Measurements from ENCODE around the gene PPP1R16B.
"Not testable (repeated sequence)": the region's sequence is repeated elsewhere in the genome, so short reads cannot be mapped to it uniquely, and the experiment has no call there.

PPP1R16B gene

GRCh38 chr20:38935967-38936407, 130.5 kb downstream of the PPP1R16B start:
- no peak for DNase-seq (ENCODE audit: low read depth)

GRCh38 chr20:38937000-38937399, 131.5 kb downstream of the PPP1R16B start:
- DNase-seq (ENCODE audit: low read depth): no peak

DNA sequence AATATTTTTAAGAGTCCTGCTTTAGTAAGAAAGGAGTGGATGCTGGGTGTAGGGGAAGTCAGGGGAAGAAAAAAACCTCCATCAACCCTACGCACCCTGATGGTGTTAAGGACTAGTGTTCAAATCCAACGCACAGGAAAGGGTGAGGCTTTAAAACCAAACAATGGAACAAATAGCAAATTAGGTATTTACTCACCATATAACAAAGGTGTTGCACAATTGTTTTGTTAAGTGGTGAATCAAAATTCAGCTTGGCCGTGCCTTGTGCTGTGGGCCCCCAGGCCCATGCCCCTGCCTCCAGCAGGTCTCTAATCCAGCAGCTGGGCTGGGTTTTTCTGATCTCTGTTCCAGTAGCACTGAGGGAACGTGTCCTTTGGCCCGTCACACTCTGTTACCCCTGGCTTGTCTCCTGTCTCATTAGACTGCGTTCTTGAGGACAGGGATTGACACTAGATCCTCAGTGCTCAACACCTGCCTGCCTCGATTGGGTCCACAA, 132.5 kb downstream of the PPP1R16B start:
- no peak for DNase-seq (ENCODE audit: low read depth)

DNA sequence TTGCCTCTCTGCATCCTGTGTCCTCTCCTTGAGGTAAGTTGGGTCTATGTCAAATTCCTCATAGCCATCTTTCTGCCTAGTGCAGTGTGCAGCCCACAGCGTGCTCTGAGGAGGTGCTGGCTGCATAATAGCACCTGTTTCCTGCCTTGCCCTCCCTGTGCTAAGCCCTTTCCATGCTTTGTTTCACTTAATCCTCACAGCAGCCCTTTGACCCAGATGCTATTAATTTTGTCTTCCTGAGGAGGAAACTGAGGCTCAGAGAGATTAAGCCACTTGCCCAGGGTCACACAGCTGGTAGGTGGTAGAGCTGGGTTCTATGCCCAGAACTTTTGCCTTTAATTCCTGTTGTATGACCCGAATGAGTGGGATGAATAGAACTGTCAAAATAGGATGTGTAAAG, 134.2 kb downstream of the PPP1R16B start:
- no peak for DNase-seq (ENCODE audit: low read depth)

GRCh38 chr20:38940644-38941043, 135.1 kb downstream of the PPP1R16B start:
- DNase-seq (ENCODE audit: low read depth): no peak

- DNase-seq (ENCODE audit: low read depth): no peak
Observed at GRCh38 chr20:38941726-38942389, 136.4 kb downstream of the PPP1R16B start.

GRCh38 chr20:38945012-38945411, 139.5 kb downstream of the PPP1R16B start:
- DNase-seq (ENCODE audit: low read depth): no peak

- DNase-seq (ENCODE audit: low read depth): no peak
Observed at GRCh38 chr20:38946836-38947235, 141.3 kb downstream of the PPP1R16B start.

GRCh38 chr20:38947931-38948362, 142.4 kb downstream of the PPP1R16B start:
- DNase-seq (ENCODE audit: low read depth): no peak

- DNase-seq (ENCODE audit: low read depth): no peak
Observed at GRCh38 chr20:38950254-38950653, 144.8 kb downstream of the PPP1R16B start.

- DNase-seq (ENCODE audit: low read depth): no peak
Observed at GRCh38 chr20:38951611-38952010, 146.1 kb downstream of the PPP1R16B start.

- DNase-seq (ENCODE audit: low read depth): no peak
Observed at GRCh38 chr20:38952153-38952552, 146.7 kb downstream of the PPP1R16B start.

DNA sequence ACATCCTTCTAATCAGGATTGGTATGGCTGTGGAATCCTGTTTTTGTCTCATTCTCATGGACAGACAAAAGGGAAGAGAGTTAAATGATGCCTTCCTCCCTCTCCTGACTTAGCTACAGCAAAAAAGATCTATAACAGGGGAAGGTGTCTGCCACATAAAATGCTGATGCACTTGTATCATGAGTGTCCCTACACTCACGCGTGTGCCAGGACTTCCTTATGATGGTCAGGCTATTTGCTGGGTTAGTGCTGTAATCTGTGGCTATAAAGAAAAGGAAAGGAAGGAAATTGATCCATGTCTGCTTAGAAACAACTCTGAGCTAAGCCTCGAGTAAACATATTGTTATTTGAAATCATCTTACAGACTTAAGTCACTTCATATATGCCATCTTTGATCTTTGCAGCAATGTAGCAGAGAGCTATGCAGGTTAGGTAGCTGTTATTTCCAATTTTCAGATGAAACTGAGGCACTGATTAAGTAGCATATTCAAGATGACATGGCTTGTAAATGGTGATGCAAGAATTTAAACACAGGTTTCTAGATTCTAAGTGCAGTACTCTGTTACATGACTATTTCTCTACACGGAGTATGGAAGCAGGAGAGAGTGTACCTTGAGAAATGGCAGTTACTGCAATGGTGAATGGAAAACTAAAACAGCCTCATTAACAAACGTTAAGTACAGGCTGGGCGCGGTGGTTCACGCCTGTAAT, 148.3 kb downstream of the PPP1R16B start:
- no peak for DNase-seq (ENCODE audit: low read depth)

DNA sequence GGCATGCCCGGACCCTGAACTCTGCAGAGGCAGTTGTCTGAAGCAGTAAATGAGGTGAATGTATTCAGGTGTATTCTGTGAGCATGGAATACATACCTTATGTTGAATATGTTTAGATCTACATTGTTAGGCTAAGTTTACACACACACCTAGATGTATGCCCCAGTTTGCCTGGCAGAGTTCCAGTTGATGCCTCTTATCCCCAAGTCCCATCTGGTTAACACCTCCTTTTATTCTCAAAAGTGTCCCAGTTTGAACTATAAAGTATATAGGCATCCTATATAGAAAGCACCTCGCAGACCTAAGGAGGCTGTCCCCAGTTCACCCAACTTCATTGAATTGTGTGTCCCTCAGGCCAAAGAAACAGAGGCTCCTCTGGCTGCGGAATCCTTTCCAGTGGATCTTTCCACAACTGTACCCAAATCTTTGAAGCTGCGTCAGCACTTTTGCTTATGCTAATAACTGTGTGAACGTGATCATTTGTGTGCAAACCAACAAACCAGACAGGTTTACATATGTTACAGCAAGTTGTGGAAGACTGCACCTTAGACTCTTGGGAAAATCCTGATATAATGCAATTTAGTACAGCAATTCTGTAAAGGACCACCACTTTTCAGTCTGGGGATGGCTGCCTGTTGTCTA, 151.9 kb downstream of the PPP1R16B start:
- DNase-seq (ENCODE audit: low read depth): no peak

- no peak for DNase-seq (ENCODE audit: low read depth)
Observed at GRCh38 chr20:38957915-38958485, 152.5 kb downstream of the PPP1R16B start.

DNA sequence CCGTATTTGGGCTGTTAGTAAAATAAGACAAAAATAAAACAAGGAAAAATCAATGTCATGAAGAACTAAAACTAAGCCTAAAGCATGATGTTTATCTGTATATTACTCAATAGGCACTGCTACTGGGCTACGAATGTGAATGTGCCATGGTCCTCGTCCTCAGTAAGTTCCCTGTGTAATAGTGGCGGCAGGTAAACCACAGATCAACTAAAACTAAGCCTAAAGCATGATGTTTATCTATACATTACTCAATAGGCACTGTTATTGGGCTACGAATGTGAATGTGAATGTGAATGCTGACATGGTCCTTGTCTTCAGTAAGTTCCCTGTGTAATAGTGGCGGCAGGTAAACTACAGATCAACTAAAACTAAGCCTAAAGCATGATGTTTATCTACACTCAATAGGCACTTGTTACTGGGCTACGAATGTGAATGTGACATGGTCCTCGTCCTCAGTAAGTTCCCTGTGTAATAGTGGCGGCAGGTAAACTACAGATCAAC, 154.7 kb downstream of the PPP1R16B start:
- not testable (repeated sequence) for DNase-seq (ENCODE audit: low read depth)

GRCh38 chr20:38961530-38962043, 156.1 kb downstream of the PPP1R16B start:
- no peak for DNase-seq (ENCODE audit: low read depth)

DNA sequence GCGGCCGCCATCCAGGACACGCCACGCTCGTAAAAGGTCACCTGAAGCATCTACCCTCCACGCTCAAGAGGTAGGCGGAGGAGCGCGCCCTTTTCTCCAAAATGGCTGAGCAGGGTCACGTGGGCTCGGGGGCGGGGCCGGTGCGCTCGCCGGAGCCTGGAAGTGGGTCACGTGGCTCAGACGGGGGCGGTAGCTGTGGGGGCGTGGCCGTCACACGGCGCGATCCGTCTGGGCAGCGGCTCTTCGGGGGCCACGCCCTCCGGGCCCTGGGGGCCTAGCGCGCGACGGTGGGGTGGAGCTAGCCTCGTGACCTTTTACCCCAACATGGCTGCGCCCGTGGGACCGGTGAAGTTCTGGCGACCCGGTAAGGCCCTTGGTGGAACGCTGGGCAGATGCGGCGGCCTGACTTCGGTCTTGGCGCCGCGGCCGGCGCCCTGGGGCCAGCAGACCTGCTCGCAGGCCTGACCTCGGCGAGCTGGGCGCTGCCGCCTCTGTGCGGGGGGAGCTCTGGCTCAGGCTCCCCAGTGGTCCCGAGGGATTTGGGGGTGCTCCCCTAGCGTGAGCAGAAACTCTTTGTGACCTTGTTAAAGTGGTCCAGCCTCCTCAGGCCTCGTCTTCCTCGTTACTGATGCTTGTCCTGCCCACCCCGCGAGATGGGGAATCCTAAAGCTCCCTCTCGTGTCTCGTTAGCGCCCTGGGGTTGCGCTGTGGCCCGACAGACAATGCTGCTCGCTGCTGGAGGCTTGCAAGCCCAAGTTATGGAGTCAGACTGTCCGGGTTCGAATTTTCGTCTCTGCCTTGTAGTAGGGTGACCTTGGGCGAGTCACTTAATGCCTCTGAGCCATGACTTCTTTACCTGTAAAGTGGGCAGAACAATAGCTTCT, 156.8 kb downstream of the PPP1R16B start, which contains the start of gene DHX35:
Gene DHX35 (plus strand): TSS at position 301 of the 884 bp plus-strand sequence. CDS start 24 bp downstream, at position 325.
- DNase-seq (ENCODE audit: low read depth): peak; percentile 97

- DNase-seq (ENCODE audit: low read depth): no peak
Observed at GRCh38 chr20:38962928-38963401, 157.5 kb downstream of the PPP1R16B start.

DNA sequence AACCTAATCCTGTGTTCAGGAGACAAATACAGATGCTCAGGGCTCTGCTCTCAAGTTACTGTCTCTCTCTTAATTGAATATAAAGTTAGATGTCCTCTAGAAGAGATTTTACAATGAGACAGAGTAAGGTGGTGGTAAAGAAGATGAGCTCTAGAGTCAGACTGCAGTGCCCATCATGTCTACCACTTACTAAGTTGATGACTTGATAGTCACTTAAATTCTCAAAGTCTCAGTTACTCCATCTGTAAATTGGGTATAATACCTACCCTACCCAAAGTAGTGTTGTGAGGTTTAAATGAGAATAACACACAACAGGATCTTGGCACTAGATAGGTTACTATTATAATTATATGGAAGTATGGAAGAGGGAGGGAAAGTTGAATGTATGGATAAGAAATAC, 158.2 kb downstream of the PPP1R16B start:
- DNase-seq (ENCODE audit: low read depth): no peak

DNA sequence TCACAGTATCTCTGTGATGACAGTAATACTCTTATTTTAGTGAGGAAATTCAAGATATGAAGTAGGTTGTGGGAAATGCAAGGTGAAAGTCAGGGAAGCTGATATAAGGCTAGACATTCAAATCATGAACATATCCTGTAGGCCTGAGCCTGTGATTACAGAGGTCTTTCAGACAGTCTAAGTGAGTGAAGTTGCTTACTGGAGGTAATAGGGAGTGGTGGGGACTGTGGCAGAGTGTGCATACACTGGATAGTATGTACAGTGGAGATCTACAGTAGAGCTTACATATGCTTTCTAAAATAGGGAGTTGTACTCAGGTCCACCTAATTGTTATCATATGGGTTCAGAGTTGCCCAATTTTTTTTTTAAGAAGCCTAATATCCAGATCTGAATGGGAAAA, 159.8 kb downstream of the PPP1R16B start:
- no peak for DNase-seq (ENCODE audit: low read depth)
